ENCODE measurements around the gene TNFRSF9. TPM values are rescaled to one million over a fixed set of nuclear protein-coding genes. Genes with fewer than 3 reads are reported as not detected.

Gene TNFRSF9
- polyA plus RNA-seq, 1 donor (not counting 4 experiments of a cell fraction or from before 2014, with no cell fraction given): not detected

DNA sequence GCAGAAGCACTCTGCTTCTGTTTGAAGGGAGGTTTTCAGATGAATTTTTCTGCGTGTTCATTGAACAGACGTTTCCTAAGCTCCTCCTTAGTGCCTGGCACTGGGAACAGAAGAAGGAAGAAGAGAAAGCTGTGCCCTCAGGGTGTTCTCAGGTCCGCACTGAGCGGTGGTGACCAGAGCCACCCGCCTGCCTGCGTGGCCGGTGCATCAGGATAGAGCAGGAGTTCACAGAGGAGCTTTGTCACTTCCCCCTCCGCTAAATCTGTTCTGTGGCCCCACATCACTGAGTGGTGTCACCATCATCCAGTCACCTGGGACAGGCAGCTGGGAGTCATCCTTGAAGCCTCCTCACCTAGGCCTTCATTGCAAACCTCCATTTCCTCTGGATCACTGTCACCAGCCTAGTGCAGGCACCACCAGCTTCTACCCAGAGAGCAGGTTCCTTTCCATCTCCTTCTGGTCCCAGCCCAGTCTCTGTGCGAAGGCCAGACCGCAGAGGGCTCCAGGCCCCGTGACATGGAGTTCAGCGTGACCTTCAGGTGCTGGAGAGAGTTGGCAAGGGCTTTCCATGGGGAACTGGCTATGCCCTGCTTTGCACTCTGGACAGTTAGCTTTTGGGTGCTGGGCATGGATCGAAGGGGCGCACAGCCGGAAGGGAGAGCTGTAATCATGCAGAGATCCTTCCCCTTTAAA, 42.6 kb upstream of the TNFRSF9 start:
- H3K9me1 ChIP-seq (ENCODE audit: control insufficient read depth, extremely low read depth, insufficient read depth, low read length): no peaks in the 10 kb centered on the region
- peaks cover 45 to 54% of the 10 kb centered on the region in 2 experiments for H3K36me3 ChIP-seq (ENCODE audit: control insufficient read depth in 2 of 2, extremely low read depth in 1 of 2, insufficient read depth in 2 of 2, low read length in 2 of 2)
- H3K9ac ChIP-seq (ENCODE audit: control insufficient read depth, extremely low read depth, insufficient read depth, low read length): no peak overlapping the region
- H3K4me2 ChIP-seq (ENCODE audit: control insufficient read depth, extremely low read depth, insufficient read depth, low read depth, low read length): no peak overlapping the region
- no peaks in the 10 kb centered on the region for H3K9me3 ChIP-seq (ENCODE audit: control insufficient read depth, low read depth, low read length)
- FAIRE-seq (no peak), DNase-seq (ENCODE audit: low read depth, low spot score) (no peak)
- no peak overlapping the region for H2AFZ ChIP-seq (ENCODE audit: control insufficient read depth, low read length)
- dilution Hi-C loops (cut with MboI; ENCODE audit: extremely low pct_ligation_motif_present, low sequenced_read_pairs): no loop called here
- no peaks in the 10 kb centered on the region for H3K27me3 ChIP-seq (ENCODE audit: control insufficient read depth, extremely low read depth, insufficient read depth, low read length)
- no peak overlapping the region for H3K4me3 ChIP-seq (ENCODE audit: control insufficient read depth in 2 of 3, extremely low read depth in 1 of 3, insufficient read depth in 2 of 3, low read depth in 1 of 3, low read length in 3 of 3)
- H3K79me2 ChIP-seq (ENCODE audit: control insufficient read depth, insufficient read depth, low read length): peaks cover 10% of the 10 kb centered on the region
- no peak overlapping the region for H3K27ac ChIP-seq (ENCODE audit: control insufficient read depth, insufficient read depth, low read length)
- no peaks in the 10 kb centered on the region for H4K20me1 ChIP-seq (ENCODE audit: control insufficient read depth, extremely low read depth, insufficient read depth, low read length)
- peaks cover 4% of the 10 kb centered on the region for H3K4me1 ChIP-seq (ENCODE audit: control insufficient read depth, extremely low read depth, insufficient read depth, low read length)
- TF ChIP-seq, protein P1, sequence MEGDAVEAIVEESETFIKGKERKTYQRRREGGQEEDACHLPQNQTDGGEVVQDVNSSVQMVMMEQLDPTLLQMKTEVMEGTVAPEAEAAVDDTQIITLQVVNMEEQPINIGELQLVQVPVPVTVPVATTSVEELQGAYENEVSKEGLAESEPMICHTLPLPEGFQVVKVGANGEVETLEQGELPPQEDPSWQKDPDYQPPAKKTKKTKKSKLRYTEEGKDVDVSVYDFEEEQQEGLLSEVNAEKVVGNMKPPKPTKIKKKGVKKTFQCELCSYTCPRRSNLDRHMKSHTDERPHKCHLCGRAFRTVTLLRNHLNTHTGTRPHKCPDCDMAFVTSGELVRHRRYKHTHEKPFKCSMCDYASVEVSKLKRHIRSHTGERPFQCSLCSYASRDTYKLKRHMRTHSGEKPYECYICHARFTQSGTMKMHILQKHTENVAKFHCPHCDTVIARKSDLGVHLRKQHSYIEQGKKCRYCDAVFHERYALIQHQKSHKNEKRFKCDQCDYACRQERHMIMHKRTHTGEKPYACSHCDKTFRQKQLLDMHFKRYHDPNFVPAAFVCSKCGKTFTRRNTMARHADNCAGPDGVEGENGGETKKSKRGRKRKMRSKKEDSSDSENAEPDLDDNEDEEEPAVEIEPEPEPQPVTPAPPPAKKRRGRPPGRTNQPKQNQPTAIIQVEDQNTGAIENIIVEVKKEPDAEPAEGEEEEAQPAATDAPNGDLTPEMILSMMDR (optimal IDR thresholded peaks at IDR 0.05 in 1 of 3, IDR thresholded peaks at IDR 0.05 in 1 of 3, conservative IDR thresholded peaks at IDR 0.05 in 1 of 3; ENCODE audit: extremely low read depth in 1 of 3, insufficient read depth in 2 of 3, low read length in 3 of 3): no peak
- no peak for TF ChIP-seq EZH2 (IDR thresholded peaks at IDR 0.05; ENCODE audit: low read length)

DNA sequence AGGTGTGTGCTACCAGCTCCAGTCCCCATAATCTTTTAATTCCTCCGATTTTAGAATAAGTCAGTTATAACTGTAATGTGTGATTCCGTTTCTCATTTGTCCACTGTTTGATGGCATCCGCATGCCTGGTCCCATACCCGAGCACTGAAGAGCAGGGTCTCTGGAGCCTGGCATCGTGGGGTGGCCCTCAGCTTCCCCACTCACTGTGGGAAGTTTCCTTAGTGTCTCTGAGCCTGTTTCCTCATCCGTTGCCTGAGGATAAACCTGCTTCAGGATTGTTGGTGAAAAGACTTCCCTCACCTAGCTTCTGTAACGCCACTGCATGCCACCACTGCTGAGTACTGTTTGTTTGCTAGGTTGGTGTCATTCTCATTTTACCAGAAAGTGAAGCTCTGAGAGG, 40.3 kb upstream of the TNFRSF9 start:
- no peak for DNase-seq (ENCODE audit: low read depth, low spot score)
- no peak for FAIRE-seq
- dilution Hi-C loops (cut with MboI; ENCODE audit: extremely low pct_ligation_motif_present, low sequenced_read_pairs): no loop called here
- Histone ChIP-seq H3K4me2 (ENCODE audit: control insufficient read depth, extremely low read depth, insufficient read depth, low read depth, low read length) (no peak overlapping the region), H3K4me3 (ENCODE audit: control insufficient read depth in 2 of 3, extremely low read depth in 1 of 3, insufficient read depth in 2 of 3, low read depth in 1 of 3, low read length in 3 of 3) (no peak overlapping the region), H3K79me2 (ENCODE audit: control insufficient read depth, insufficient read depth, low read length) (peaks cover 16% of the 10 kb centered on the region), H3K9ac (ENCODE audit: control insufficient read depth, extremely low read depth, insufficient read depth, low read length) (no peak overlapping the region), H3K4me1 (ENCODE audit: control insufficient read depth, extremely low read depth, insufficient read depth, low read length) (peaks cover 4% of the 10 kb centered on the region), H3K9me3 (ENCODE audit: control insufficient read depth, low read depth, low read length) (no peaks in the 10 kb centered on the region), H3K36me3 (ENCODE audit: control insufficient read depth in 2 of 2, extremely low read depth in 1 of 2, insufficient read depth in 2 of 2, low read length in 2 of 2) (peaks cover 41 to 58% of the 10 kb centered on the region in 2 experiments), H2AFZ (ENCODE audit: control insufficient read depth, low read length) (no peak overlapping the region), H3K9me1 (ENCODE audit: control insufficient read depth, extremely low read depth, insufficient read depth, low read length) (no peaks in the 10 kb centered on the region), H3K27me3 (ENCODE audit: control insufficient read depth, extremely low read depth, insufficient read depth, low read length) (no peaks in the 10 kb centered on the region), H3K27ac (ENCODE audit: control insufficient read depth, insufficient read depth, low read length) (no peak overlapping the region), H4K20me1 (ENCODE audit: control insufficient read depth, extremely low read depth, insufficient read depth, low read length) (no peaks in the 10 kb centered on the region)
- TF ChIP-seq EZH2 (IDR thresholded peaks at IDR 0.05; ENCODE audit: low read length): no peak
- TF ChIP-seq, protein P1 (optimal IDR thresholded peaks at IDR 0.05 in 1 of 3, IDR thresholded peaks at IDR 0.05 in 1 of 3, conservative IDR thresholded peaks at IDR 0.05 in 1 of 3; ENCODE audit: extremely low read depth in 1 of 3, insufficient read depth in 2 of 3, low read length in 3 of 3): no peak

Measured in keratinocyte (primary cell).